Left lung (tissue), 10 donors: ENCODE measurements around the gene NOL4L. TPM values are rescaled to one million over a fixed set of nuclear protein-coding genes. Genes with fewer than 3 reads are reported as not detected.

Experiments
- ATAC-seq: fragments of 200-7000 bp; cut with Tn5 transposase; one replicate; pipeline ENCODE4 v1.9.1; 2020; ENCODE audit warnings: moderate library complexity
- DNase-seq, 4 donors: peaks; one replicate each; pipeline ENCODE4 v3.0.0-alpha.2; 2013 to 2020
- H3K27ac ChIP-seq, 2 donors: fragments of 200-600 bp; sonication (generic) in 1 of 2; one replicate each; pipeline versions ENCODE4 v1.5.0 to v1.8.0; 2020 to 2021
- H3K27me3 ChIP-seq, 2 donors: fragments of 200-600 bp; sonication (generic) in 1 of 2; one replicate each; pipeline versions ENCODE4 v1.5.0 to v1.8.0; 2020 to 2021
- H3K36me3 ChIP-seq, 2 donors: fragments of 200-600 bp; sonication (generic) in 1 of 2; one replicate each; pipeline versions ENCODE4 v1.5.0 to v1.8.0; 2020 to 2021
- H3K4me1 ChIP-seq, 2 donors: fragments of 200-600 bp; one replicate each; pipeline ENCODE4 v1.8.0; 2021
- H3K4me3 ChIP-seq, 2 donors: fragments of 200-600 bp; sonication (generic) in 1 of 2; one replicate each; pipeline versions ENCODE4 v1.5.0 to v1.8.0; 2020 to 2021; ENCODE audit warnings: mild to moderate bottlenecking in 1 of 2
- H3K9me3 ChIP-seq, 2 donors: fragments of 200-600 bp; sonication (generic) in 1 of 2; one replicate each; pipeline versions ENCODE4 v1.5.0 to v1.8.0; 2020 to 2021
- CTCF ChIP-seq, 2 donors: fragments of 200-600 bp; sonication (generic) in 1 of 2; IDR thresholded peaks; one replicate each; pipeline versions ENCODE4 v1.5.0 to v1.8.0; 2021; ENCODE audit warnings: antibody characterized with exemption in 2 of 2
- intact Hi-C, 2 donors: fragments of 100-400 bp; cut with DNase I; formaldehyde crosslinking; loops; one replicate each; pipeline versions ENCODE4 v1.11.2 to v1.14.2; 2022
- polyA plus RNA-seq, 6 donors: library from polyadenylated mRNA; unstranded; fragments of 120-200 nt; gene quantifications; one replicate each; pipeline ENCODE4 v1.2.1, GENCODE V29; 2013; ENCODE audit not compliant: insufficient read length in 6 of 6
- total RNA-seq, 2 donors: library from RNA; stranded (reverse); fragmentation: NEBNext Ultra II Directional; extraction: Animal tissue kit (Norgen Biotek cat#: 25700); gene quantifications; one replicate each; pipeline ENCODE4 v1.2.1, GENCODE V29; 2021
- donor health status: DM: no; HTN: yes; CAD: no.
- donor health status: DM: no; HTN: no; CAD: no.

The NOL4L gene
- total and polyA plus RNA-seq, 8 donors: 16.7 to 49.0 (median 40.7) TPM

DNA sequence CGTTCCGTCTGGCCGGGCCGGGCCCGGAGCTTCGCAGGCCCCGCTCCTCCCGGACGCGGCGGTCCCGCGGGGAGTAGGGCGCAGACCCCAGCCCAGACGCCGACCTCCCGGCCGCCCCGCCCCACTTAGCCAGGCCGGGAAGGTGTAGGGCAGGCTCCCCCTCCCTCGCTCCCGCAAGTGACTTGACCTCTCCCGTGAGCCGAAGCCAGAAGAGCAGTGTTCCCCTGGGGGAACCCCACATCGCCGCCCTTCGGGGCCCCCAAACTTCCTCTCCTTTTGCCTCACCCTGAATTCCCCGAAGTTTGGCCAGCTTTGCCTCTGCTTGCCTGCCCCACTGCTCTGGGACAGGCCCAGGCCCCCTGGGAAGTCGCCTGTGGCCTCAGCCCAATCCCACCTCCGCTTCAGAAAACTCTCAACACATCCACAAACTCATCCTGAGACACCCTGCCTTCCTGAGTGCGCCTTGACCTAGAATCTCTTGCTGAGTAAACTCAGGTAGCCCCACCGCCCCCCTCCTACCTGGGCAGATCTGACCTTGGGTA, 524 bp upstream of the NOL4L start:
- Histone ChIP-seq H3K27me3 (peaks cover 12 to 81% of the 10 kb centered on the region in 2 donors), H3K9me3 (no peaks in the 10 kb centered on the region), H3K4me3 (peak overlapping the region in 1 of 2 donors; percentile 55), H3K36me3 (no peaks in the 10 kb centered on the region), H3K4me1 (peaks cover 0 to 28% of the 10 kb centered on the region in 2 donors), H3K27ac (no peak overlapping the region)
- intact Hi-C loops: no loop called here
- TF ChIP-seq CTCF (IDR thresholded peaks at IDR 0.05): no peak
- ATAC-seq: no peak
- no peak for DNase-seq

DNA sequence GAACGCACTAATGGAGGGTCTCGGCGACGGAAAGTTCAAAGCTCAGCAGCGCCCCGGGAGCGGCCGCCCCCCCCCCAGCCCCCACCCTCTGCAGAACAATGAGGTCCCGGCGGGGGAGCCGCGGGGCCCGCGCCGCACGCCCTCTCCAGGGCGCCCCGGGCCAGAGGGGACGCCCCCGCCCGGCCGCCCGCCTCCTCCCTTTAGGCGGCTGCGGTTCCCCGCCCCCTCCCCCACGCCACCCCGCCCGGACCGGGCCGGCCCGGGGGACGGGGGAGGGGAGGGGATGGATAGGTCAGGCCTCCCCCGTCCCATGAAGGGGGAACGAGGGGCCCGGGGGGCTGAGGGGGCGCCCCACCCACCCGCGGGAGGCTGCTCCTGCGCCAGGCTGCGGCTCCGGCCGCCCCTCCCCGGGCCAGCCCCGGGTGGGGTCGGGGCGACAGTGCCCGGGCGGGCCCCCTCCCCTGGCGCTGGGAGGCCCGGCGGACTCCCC, 1.5 kb downstream of the NOL4L start:
- no peak for TF ChIP-seq CTCF (IDR thresholded peaks at IDR 0.05)
- peak; percentile 4 for ATAC-seq
- H3K27ac ChIP-seq: no peak overlapping the region
- peak overlapping the region; percentile 48 to 55 for H3K4me3 ChIP-seq
- H3K9me3 ChIP-seq: no peaks in the 10 kb centered on the region
- H3K4me1 ChIP-seq: peaks cover 0 to 22% of the 10 kb centered on the region in 2 donors
- no peaks in the 10 kb centered on the region for H3K36me3 ChIP-seq
- no peak for DNase-seq
- intact Hi-C loops: no loop called here
- peaks cover 12 to 77% of the 10 kb centered on the region in 2 donors for H3K27me3 ChIP-seq

DNA sequence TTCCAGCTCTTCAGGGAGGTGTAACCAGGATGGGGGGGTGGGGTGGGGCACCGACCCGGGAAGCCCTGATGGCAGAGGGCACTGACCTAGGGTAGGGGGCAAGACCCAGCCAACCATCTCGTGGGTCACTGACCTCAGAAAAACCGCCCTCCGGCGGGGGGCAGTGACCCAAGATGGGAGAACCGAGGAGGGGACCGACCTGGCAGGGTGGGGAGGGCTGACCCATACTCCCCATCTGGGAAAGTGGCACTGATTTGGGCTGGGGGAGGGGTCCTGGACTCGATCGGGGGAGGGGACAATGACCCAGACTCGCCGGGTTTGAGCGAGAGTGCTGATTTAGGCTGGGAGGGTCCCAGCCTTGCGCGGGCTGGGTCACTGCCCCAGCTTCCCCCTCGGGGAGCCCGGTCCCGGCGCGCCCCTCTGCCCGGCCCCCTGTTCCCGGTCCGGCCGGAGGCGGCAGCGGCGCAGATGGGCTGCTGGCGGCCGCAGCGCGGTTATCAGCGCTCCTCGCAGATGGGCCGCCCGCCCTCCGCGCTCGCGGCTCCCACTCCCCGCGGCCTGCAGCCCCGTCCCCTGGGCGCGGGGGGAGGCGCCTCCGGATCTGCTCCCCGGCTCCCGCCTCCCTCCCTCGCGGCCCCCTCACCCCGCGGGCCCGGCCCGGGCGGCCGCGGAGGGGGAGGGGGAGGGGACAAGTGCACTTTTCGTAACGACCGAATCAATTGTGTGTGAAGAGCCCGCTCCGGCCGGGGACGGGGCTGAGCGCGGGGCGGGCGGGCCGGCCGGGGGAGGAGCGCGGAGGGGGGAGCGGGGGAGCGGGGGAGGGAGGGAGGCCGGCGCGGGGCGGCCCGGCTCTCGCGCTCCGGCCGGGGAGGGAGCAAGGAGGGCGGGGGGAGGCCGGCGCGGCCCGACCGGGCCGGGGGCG, 2.2 kb downstream of the NOL4L start:
- Histone ChIP-seq H3K9me3 (no peaks in the 10 kb centered on the region), H3K27ac (no peak overlapping the region), H3K4me3 (peak overlapping the region; percentile 48 to 55), H3K4me1 (peaks cover 0 to 22% of the 10 kb centered on the region in 2 donors), H3K27me3 (peaks cover 12 to 74% of the 10 kb centered on the region in 2 donors), H3K36me3 (no peaks in the 10 kb centered on the region)
- DNase-seq (peak in 1 of 4 donors; percentile 42), ATAC-seq (peak; percentile 39)
- intact Hi-C loops: no loop called here
- TF ChIP-seq CTCF (IDR thresholded peaks at IDR 0.05): no peak

- Histone ChIP-seq H3K27me3 (peaks cover 12 to 65% of the 10 kb centered on the region in 2 donors), H3K4me1 (peaks cover 0 to 22% of the 10 kb centered on the region in 2 donors), H3K36me3 (no peaks in the 10 kb centered on the region), H3K4me3 (no peak overlapping the region), H3K27ac (no peak overlapping the region), H3K9me3 (no peaks in the 10 kb centered on the region)
- ATAC-seq: no peak
- DNase-seq: no peak
- intact Hi-C loops: no loop called here
- no peak for TF ChIP-seq CTCF (IDR thresholded peaks at IDR 0.05)
Observed at GRCh38 chr20:32581839-32582658, 3.1 kb downstream of the NOL4L start.
